Activated naive CD4-positive, alpha-beta T cell treated with anti-CD3 and anti-CD28 coated beads, Interleukin-2, amount 10 ng/mL, durations not matched to agents 7 days and 5 days (primary cell): ENCODE data around the gene ZNF226.
"Not testable (repeated sequence)": the region's sequence is repeated elsewhere in the genome, so short reads cannot be mapped to it uniquely, and the experiment has no call there.

Experiments
- CTCF ChIA-PET: fragments of 350-600 bp; sonication (Branson Sonifier 250); formaldehyde crosslinking; loops from one replicate; lab custom pipeline; 2021; ENCODE audit warnings: antibody characterized with exemption; lab: Charles Lee
- DNase-seq: peaks from one replicate; pipeline ENCODE4 v3.0.0-alpha.2; 2020
- H3K27ac Mint-ChIP-seq: one replicate; pipeline ENCODE4 v1.8.0; 2021; ENCODE audit warnings: mild to moderate bottlenecking, moderate library complexity, mixed read lengths
- H3K27me3 Mint-ChIP-seq: one replicate; pipeline ENCODE4 v1.8.0; 2021; ENCODE audit warnings: mild to moderate bottlenecking, mixed read lengths
- H3K36me3 Mint-ChIP-seq: one replicate; pipeline ENCODE4 v1.8.0; 2021; ENCODE audit warnings: mixed read lengths
- H3K4me1 Mint-ChIP-seq: one replicate; pipeline ENCODE4 v1.8.0; 2021; ENCODE audit warnings: mixed read lengths
- H3K4me3 Mint-ChIP-seq: one replicate; pipeline ENCODE4 v1.8.0; 2021; ENCODE audit warnings: mild to moderate bottlenecking, moderate library complexity, mixed read lengths
- H3K9me3 Mint-ChIP-seq: one replicate; pipeline ENCODE4 v1.8.0; 2021; ENCODE audit warnings: mixed read lengths

Gene ZNF226

DNA sequence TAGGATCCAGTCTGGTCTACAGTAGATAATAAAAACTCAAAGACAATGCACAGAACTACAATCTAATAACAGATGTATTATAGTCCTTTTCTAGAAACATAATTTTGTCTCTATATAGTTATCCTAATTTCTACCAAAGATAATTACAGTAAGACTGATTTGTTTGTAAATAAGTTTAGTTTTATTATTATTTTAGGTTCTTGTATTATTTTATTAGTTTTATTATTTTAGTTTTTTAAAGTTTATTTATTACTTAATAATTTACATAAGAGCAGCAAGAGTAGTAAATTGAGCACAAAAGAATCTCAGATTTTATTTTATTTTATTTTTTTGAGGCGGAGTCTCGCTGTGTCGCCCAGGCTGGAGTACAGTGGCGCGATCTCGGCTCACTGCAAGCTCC is 25.1 kb downstream of the ZNF226 start:
- CTCF ChIA-PET: no interaction called here

DNA sequence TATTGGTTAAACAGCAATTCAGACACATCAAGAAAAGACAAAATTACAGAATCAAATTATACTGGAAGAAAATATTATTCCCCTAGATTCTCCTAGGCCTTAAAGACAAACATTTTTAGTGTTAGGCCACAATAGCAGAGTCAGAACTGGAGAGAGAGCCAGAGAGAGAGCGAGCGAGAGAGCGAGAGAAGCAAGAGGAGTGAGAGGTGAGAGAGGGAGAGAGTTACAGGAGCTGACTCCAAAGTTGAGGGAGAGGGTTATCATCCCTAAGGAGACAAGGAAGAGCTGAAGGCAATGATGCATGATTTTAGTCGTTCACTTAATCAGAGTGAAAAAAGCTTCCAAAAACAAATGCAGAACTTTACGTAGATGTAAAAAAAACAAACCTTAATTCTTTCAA is 27.2 kb downstream of the ZNF226 start:
- CTCF ChIA-PET: no interaction called here
- H3K36me3 Mint-ChIP-seq: no peaks in the 10 kb centered on the region
- no peak overlapping the region for H3K27ac Mint-ChIP-seq
- no peaks in the 10 kb centered on the region for H3K4me1 Mint-ChIP-seq
- H3K27me3 Mint-ChIP-seq: no peaks in the 10 kb centered on the region
- H3K4me3 Mint-ChIP-seq: no peak overlapping the region
- no peak for DNase-seq
- H3K9me3 Mint-ChIP-seq: peaks cover 30% of the 10 kb centered on the region

More for the DNA sequence above, 25.1 kb downstream of the ZNF226 start:
- Mint-ChIP-seq H3K27me3 (no peaks in the 10 kb centered on the region), H3K4me1 (no peaks in the 10 kb centered on the region), H3K9me3 (peaks cover 23% of the 10 kb centered on the region), H3K36me3 (no peaks in the 10 kb centered on the region), H3K27ac (no peak overlapping the region), H3K4me3 (no peak overlapping the region)
- DNase-seq: no peak

DNA sequence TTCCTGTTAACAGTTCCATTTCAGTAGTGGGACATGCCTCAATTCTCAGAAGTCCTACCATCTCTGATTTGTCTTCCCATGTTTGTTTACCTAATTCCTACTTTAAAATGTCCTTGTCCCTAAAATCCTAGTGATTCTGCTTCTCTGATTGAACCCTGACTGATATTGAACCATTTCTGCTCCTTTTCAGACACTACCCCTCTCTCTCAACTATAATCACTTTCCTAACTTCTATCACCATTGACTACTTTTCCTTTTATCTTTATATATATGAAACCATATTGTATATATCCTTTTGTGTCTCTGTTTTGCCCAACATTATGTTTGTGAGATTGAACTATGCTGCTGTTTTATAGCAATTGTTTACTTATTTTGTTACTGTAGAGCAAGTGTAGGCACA is 31.9 kb downstream of the ZNF226 start:
- Mint-ChIP-seq H3K4me1 (no peaks in the 10 kb centered on the region), H3K27me3 (no peaks in the 10 kb centered on the region), H3K27ac (no peak overlapping the region), H3K36me3 (no peaks in the 10 kb centered on the region), H3K4me3 (no peak overlapping the region), H3K9me3 (peaks cover 18% of the 10 kb centered on the region)
- CTCF ChIA-PET: no interaction called here
- DNase-seq: no peak

DNA sequence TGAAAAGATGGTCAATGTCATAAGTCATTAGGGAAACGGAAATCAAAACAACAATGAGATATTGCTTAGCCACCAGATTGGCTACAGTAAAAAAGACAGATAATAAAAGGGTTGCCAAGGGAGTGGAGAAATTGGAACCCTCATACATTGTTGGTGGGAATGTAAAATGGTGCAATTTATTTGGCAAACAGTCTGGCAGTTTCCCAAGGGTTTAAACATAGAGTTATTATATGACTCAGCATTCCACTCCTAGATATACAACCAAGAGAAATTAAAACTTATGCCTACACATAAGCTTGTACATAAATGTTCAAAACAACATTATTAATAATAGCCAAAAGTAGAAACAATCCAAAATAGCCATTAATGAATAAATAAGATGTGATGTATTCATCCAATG is 37.6 kb downstream of the ZNF226 start:
- Mint-ChIP-seq H3K9me3 (peaks cover 17% of the 10 kb centered on the region), H3K36me3 (peaks cover 8% of the 10 kb centered on the region), H3K27me3 (peaks cover 5% of the 10 kb centered on the region), H3K27ac (no peak overlapping the region), H3K4me1 (peaks cover 5% of the 10 kb centered on the region), H3K4me3 (no peak overlapping the region)
- CTCF ChIA-PET: no interaction called here
- no peak for DNase-seq

DNA sequence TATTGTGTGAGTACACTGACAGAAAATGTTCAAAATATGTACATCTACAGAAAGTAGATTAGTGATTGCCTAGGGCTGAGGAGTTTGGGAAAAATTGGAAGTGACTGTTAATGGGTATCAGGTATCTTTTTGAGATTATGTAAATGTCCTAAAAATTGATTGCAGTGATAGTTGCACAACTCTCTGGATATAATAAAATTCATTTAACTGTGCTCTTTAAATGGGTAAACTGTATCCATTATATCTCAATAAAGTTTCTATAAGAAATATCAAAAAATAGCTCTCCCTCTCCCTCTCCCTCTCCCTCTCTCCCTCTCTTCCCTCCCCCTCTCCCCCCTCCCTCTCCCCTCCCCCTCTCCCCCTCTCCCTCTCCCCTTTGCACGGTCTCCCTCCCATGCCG is 38.1 kb downstream of the ZNF226 start:
- Mint-ChIP-seq H3K4me1 (peaks cover 10% of the 10 kb centered on the region), H3K27me3 (peaks cover 5% of the 10 kb centered on the region), H3K27ac (no peak overlapping the region), H3K4me3 (no peak overlapping the region), H3K36me3 (peaks cover 10% of the 10 kb centered on the region), H3K9me3 (peaks cover 18% of the 10 kb centered on the region)
- CTCF ChIA-PET: no interaction called here
- DNase-seq: no peak

DNA sequence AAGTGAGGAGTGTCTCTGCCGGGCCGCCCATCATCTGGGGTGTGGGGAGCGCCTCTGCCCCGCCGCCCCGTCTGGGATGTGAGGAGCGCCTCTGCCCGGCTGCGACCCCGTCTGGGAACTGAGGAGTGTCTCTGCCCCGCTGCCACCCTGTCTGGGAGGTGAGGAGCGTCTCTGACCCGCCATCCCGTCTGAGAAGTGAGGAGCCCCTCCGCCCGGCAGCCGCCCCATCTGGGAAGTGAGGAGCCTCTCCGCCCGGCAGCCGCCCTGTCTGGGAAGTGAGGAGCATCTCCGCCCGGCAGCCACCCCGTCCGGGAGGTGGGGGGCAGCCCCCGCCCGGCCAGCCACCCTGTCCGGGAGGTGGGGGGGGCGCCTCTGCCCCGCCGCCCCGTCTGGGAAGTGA is 39.0 kb downstream of the ZNF226 start:
- CTCF ChIA-PET, H3K36me3 Mint-ChIP-seq: not testable (repeated sequence)

DNA sequence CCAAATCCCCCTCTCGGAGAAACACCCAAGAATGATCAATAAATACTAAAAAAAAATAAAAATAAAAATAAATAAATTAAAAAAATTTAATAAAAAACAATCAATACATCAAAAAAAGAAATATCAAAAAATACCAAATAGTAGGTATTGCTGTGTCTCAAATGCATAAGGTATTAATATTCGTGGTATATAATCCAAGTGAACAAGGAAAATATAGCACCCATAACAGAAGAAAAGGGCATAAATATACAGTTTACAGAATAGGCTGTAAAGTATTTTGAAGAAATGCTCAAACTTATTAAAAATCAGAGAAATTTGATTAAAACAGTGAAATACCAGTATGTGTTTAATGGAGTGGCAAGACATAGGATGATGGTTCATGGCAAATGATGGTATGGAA is 39.9 kb downstream of the ZNF226 start:
- H3K27ac Mint-ChIP-seq: no peak overlapping the region
- H3K27me3 Mint-ChIP-seq: peaks cover 5% of the 10 kb centered on the region
- peaks cover 10% of the 10 kb centered on the region for H3K36me3 Mint-ChIP-seq
- no peak overlapping the region for H3K4me3 Mint-ChIP-seq
- CTCF ChIA-PET: no interaction called here
- peaks cover 13% of the 10 kb centered on the region for H3K4me1 Mint-ChIP-seq
- peaks cover 15% of the 10 kb centered on the region for H3K9me3 Mint-ChIP-seq
- DNase-seq: no peak

More for the DNA sequence above, 39.0 kb downstream of the ZNF226 start:
- not testable (repeated sequence) for H3K27me3 Mint-ChIP-seq, H3K4me3 Mint-ChIP-seq, DNase-seq, H3K27ac Mint-ChIP-seq
- peaks cover 13% of the 10 kb centered on the region for H3K4me1 Mint-ChIP-seq
- peaks cover 18% of the 10 kb centered on the region for H3K9me3 Mint-ChIP-seq

DNA sequence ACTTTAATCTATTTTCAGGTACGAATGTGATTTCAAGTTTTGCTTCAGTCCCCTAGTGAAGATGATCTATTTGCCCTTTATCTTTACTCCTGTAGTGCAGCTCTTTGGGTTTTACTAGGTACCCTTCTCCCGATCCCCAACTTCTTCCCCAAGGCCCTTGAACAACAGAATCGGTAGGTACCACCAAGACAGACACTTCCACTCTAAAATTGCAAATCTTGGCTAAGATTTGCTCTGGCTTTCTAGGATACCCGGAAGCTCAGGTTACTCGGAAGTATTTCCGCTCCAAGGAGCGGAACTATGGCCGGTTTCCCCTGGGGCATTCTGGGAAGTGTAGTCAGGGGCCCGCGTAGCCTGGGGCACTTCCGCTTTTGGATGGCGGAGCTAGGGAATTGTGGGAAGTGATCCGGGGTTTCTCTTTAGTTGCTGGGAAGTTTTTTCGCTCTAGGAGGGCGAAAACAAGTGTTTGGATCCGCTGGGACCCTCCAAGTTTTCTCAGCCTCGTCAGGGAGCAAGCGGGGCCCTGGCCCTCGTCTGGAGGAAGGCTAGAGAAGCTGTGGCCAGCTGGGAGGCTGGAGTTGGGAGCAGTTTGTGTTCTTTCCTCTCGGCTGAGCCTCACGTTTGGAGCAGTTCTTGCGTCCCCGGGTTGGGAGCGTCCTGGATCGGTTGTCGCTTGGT is 42.4 kb downstream of the ZNF226 start:
- Mint-ChIP-seq H3K4me3 (peak overlapping the region; percentile 83), H3K9me3 (peaks cover 20% of the 10 kb centered on the region), H3K27me3 (peaks cover 5% of the 10 kb centered on the region), H3K27ac (peak overlapping the region; percentile 85), H3K4me1 (peaks cover 13% of the 10 kb centered on the region), H3K36me3 (peaks cover 10% of the 10 kb centered on the region)
- CTCF ChIA-PET: no interaction called here
- peak; percentile 84 for DNase-seq

DNA sequence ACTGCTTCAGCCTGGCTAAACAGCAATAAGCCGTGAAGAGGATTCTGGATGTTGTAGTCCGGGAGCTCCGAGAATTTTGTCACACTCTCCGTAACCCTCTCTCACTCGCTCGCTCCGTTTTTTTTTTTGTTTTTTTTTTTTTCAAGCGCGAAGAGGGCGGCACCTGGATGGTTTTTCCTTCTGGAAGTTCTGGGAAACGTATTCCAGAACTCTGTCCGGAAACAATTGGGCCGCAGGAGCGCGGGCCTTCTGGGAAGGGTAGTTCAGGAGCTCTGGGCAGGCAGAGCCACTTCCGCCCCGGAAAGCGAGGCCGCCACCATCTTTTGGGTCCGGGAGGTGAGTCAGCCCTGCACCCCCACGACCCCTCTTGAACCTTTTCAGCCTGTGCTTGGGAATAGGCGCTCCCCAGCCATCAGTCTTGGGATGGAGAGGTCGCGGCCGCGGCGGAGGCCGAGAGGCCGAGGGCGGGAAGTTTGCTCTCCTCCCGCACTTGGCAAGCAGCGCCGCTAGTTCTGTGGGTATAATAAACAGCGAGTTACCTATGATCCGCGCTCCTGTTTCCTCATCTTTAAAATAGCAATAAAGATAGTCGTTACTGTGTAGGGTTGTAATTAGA is 47.5 kb downstream of the ZNF226 start, which contains the start of gene ZNF227:
ZNF227 (plus strand) TSS at position 283 of the 616 bp plus-strand sequence. CDS start 5,261 bp downstream, outside the sequence.
- Mint-ChIP-seq H3K4me1 (peaks cover 26% of the 10 kb centered on the region), H3K36me3 (peaks cover 40% of the 10 kb centered on the region), H3K9me3 (peaks cover 13% of the 10 kb centered on the region), H3K27ac (peak within 1 kb of the TSS; percentile 87), H3K4me3 (peak within 1 kb of the TSS; percentile 85), H3K27me3 (no peaks in the 10 kb centered on the region)
- peak; percentile 87 for DNase-seq
- CTCF ChIA-PET: interaction anchor here (0.7 to 1.0 kb wide), 3 partner anchors 117 to 1037 kb away, joined by 3 read pairs; no protein-coding TSS in a partner anchor

DNA sequence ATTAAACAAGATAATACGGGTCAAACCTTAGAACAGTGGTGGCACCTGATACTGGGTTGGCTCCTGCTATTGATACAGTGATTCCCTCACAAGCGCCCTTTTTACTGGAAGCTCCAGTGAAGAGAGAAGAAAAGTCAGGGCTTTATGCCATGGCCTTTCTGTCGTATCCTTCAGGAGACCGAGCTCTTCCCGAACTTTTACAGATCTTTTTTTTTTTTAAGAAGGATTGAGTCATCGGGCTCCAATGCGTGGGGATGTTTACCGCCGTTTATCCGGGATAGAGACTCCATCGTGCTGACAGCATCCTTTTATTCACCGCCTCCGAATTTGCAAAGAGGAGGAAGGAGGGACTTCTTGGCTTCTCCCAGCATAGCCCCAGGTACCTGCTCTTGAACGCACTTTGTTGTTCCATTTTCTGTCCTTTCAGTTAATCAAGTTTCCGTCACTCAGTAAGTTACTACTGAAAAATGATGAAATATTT is 48.0 kb downstream of the ZNF226 start:
- Mint-ChIP-seq H3K4me3 (peak overlapping the region; percentile 85), H3K9me3 (peaks cover 11% of the 10 kb centered on the region), H3K4me1 (peaks cover 21% of the 10 kb centered on the region), H3K27ac (peak overlapping the region; percentile 87), H3K36me3 (peaks cover 44% of the 10 kb centered on the region), H3K27me3 (no peaks in the 10 kb centered on the region)
- CTCF ChIA-PET: interaction anchor here (0.7 to 1.0 kb wide), 3 partner anchors 118 to 1037 kb away, joined by 3 read pairs; no protein-coding TSS in a partner anchor
- DNase-seq: no peak

DNA sequence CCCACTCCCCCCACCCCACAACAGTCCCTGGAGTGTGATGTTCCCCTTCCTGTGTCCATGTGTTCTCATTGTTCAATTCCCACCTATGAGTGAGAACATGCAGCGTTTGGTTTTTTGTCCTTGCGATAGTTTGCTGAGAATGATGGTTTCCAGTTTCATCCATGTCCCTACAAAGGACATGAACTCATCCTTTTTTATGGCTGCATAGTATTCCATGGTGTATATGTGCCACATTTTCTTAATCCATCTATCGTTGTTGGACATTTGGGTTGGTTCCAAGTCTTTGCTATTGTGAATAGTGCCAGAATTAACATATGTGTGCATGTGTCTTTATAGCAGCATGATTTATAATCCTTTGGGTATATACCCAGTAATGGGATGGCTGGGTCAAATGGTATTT is 55.0 kb downstream of the ZNF226 start:
- H3K4me1 Mint-ChIP-seq, H3K27me3 Mint-ChIP-seq, CTCF ChIA-PET, DNase-seq, H3K4me3 Mint-ChIP-seq, H3K27ac Mint-ChIP-seq: not testable (repeated sequence)
- Mint-ChIP-seq H3K36me3 (peaks cover 70% of the 10 kb centered on the region), H3K9me3 (peaks cover 19% of the 10 kb centered on the region)

DNA sequence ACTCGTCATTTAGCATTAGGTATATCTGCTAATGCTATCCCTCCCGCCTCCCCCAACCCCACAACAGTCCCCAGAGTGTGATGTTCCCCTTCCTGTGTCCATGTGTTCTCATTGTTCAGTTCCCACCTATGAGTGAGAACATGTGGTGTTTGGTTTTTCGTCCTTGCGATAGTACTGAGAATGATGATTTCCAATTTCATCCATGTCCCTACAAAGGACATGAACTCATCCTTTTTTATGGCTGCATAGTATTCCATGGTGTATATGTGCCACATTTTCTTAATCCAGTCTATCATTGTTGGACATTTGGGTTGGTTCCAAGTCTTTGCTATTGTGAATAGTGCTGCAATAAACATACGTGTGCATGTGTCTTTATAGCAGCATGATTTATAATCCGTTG is 55.9 kb downstream of the ZNF226 start:
- DNase-seq, CTCF ChIA-PET, H3K4me1 Mint-ChIP-seq, H3K4me3 Mint-ChIP-seq, H3K27me3 Mint-ChIP-seq, H3K27ac Mint-ChIP-seq: not testable (repeated sequence)
- Mint-ChIP-seq H3K9me3 (peaks cover 25% of the 10 kb centered on the region), H3K36me3 (peaks cover 69% of the 10 kb centered on the region)

DNA sequence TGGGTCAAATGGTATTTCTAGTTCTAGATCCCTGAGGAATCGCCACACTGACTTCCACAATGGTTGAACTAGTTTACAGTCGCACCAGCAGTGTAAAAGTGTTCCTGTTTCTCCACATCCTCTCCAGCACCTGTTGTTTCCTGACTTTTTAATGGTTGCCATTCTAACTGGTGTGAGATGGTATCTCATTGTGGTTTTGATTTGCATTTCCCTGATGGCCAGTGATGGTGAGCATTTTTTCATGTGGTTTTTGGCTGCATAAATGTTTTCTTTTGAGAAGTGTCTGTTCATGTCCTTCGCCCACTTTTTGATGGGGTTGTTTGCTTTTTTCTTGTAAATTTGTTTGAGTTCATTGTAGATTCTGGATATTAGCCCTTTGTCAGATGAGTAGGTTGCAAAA is 56.4 kb downstream of the ZNF226 start:
- peaks cover 69% of the 10 kb centered on the region for H3K36me3 Mint-ChIP-seq
- not testable (repeated sequence) for H3K4me1 Mint-ChIP-seq, DNase-seq

More for the DNA sequence above, 56.4 kb downstream of the ZNF226 start:
- H3K4me3 Mint-ChIP-seq, H3K27me3 Mint-ChIP-seq, H3K27ac Mint-ChIP-seq, CTCF ChIA-PET: not testable (repeated sequence)
- peaks cover 27% of the 10 kb centered on the region for H3K9me3 Mint-ChIP-seq
